GM18526 (cell line): ENCODE measurements around the gene NDRG3.

Experiments
- POLR2A ChIP-seq: IDR thresholded peaks from 3 replicates; pipeline ENCODE4 v1.6.1; 2011; ENCODE audit not compliant: insufficient read length; ENCODE audit errors: extremely low read depth

The NDRG3 gene

GRCh38 chr20:36644032-36644705 is 101.7 kb downstream of the NDRG3 start:
- TF ChIP-seq POLR2A = no peak

DNA sequence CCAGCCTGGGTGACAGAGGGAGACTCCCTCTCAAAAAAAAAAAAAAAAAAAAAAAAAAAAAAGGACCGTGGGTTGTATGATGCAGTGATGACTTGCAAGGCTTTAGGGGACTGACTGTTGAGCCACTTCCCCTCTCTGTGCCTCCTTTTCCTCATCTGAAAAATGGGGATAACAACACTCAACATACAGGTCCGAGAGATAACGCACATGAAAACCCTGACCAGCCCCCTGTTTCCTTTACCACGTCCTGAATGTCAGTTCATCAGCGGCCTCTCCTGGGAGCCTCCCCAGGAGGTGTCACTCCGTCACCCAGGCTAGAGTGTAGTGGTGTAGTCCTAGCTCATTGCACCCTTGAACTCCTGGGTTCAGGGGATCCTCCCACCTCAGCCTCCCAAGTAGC is 103.8 kb downstream of the NDRG3 start:
- TF ChIP-seq POLR2A = no peak

GRCh38 chr20:36641506-36641843 is 104.4 kb downstream of the NDRG3 start:
- no peak for TF ChIP-seq POLR2A

DNA sequence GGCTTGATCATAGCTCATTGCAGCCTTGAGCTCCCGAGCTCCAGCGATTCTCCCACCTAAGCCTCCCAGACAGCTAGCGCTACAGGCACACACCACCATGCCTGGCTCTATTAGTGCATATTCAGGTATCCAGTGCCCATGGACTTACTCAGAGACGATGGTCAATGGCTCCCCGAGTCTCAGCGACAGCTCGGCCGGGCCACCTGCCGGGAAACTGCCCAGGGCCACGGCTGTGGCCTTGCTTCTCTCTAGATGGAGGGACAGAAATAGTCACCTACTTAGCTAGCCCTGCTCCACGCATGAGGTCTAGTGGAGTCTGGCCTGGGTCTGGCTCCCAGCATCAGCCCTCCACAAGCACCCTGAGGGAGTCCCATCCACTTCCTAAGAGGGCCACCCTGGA is 111.5 kb downstream of the NDRG3 start:
- TF ChIP-seq POLR2A = no peak

- no peak for TF ChIP-seq POLR2A
Measured at GRCh38 chr20:36633285-36633772, 112.6 kb downstream of the NDRG3 start.

GRCh38 chr20:36632487-36633284 is 113.2 kb downstream of the NDRG3 start:
- TF ChIP-seq POLR2A = no peak

- TF ChIP-seq POLR2A = no peak
Measured at GRCh38 chr20:36632147-36632486, 113.8 kb downstream of the NDRG3 start.

- no peak for TF ChIP-seq POLR2A
Measured at GRCh38 chr20:36631646-36632045, 114.2 kb downstream of the NDRG3 start.

DNA sequence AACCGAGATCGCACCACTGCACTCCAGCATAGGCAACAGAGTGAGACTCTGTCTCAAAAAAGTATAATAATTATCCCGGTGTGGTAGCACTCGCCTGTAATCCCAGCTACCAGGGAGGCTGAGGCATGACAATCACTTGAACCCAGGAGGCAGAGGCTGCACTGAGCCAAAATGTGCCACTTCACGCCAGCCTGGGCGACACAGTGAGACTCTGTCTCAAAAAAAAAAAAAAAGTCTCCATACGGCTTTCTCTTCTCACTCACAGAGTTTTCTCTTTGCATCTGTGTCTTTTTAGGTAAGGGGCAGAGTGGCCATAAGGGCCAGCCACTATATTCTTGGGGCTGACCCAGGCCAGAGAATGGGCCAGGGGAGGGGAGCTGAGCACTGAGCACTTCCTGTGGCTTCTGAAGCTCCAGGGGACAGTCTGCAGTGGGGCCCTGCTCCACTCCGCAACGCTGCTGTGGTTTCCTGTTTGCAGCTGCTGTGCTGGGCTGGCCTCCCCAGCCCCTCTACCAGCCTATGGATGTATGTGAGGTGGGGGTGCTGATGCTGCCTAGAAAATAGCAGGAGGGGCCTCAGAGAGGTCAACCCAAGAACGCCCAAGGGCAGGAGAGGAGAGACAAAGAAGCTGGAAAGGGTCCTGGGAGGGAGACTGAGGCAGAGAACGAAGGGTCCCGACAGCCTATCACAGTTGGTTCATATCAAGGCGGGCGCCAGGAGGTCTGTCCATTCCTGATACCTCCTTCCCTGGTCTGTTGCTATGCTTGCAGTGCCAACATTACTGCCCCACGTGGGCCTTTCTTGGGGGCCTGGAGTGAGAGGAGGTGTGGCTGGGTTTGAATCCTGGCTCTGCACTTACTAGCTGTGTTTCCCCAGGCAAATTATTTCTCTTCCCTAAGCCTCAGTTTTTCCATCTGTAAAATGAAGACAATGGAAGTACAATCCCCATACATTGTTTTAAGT is 115.9 kb downstream of the NDRG3 start:
- TF ChIP-seq POLR2A = no peak

GRCh38 chr20:36628076-36628475 is 117.8 kb downstream of the NDRG3 start:
- no peak for TF ChIP-seq POLR2A

DNA sequence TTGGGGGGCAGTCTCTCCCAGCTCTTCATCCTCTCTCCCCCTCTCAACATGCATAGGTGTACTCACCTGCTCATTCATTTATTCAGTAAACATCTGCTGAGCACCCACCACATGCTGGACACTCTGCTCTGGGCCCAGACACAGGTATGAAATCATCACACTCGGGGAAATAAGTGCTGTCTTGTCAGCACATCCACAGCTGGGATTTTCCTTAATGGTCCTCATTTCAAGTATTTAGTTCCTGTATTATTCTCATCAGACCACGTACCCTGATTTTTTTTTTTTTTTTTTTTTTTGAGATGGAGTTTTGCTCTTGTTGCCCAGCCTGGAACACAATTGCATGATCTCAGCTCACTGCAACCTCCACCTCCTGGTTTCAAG is 121.0 kb downstream of the NDRG3 start:
- TF ChIP-seq POLR2A = no peak

- no peak for TF ChIP-seq POLR2A
Measured at GRCh38 chr20:36624068-36624943, 121.6 kb downstream of the NDRG3 start.

DNA sequence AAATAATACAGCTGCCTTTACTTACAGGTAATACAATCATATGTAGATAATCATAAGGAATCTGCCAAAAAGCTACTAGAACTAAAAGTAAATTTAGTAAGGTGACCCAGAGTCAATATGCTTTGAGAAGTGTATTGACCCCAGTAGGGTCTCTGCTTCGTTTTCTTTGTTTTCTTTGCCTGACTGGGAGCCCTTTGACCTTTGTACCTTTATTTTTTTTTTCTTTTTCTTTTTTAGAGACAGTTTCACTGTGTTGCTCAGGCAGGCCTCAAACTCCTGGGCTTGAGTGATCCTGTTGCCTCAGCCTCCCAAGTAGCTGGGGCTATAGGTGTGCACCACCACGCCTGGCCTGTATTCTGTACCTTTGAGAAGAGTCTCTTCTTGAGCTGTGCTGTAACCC is 122.4 kb downstream of the NDRG3 start:
- TF ChIP-seq POLR2A = no peak

DNA sequence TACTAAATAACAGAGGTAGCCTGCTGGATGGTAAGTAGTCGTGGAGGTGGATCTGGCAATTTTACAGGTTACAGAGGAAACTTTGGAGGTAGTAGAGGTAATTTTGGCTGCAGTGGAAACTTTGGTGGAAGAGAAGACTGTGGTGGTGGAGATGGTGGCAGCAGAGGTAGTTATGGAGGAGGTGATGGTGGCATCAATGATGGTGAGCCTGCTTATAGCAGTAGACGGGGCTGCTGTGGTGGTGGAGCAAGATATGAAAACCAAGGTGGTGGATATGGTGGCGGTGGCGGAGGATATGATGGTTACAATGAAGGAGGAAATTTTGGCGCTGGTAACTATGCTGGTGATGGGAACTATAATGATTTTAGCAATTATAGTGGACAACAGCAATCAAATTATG is 125.0 kb downstream of the NDRG3 start:
- TF ChIP-seq POLR2A = no peak
